Measurements from ENCODE around the gene CADM2.
"Not testable (repeated sequence)": the region's sequence is repeated elsewhere in the genome, so short reads cannot be mapped to it uniquely, and the experiment has no call there.

The CADM2 gene

GRCh38 chr3:85074003-85074402 is 115.2 kb downstream of the CADM2 start:
- no peak for FAIRE-seq
- TF ChIP-seq POLR2A (IDR thresholded peaks at IDR 0.05; ENCODE audit: low read depth, low read length) = no peak
- DNase-seq (ENCODE audit: insufficient read length, low spot score) = no peak

GRCh38 chr3:85075663-85076062 is 116.9 kb downstream of the CADM2 start:
- no peak for TF ChIP-seq POLR2A (IDR thresholded peaks at IDR 0.05; ENCODE audit: low read depth, low read length)
- FAIRE-seq (no peak), DNase-seq (ENCODE audit: insufficient read length, low spot score) (no peak)

GRCh38 chr3:85077018-85077417 is 118.2 kb downstream of the CADM2 start:
- no peak for TF ChIP-seq POLR2A (IDR thresholded peaks at IDR 0.05; ENCODE audit: low read depth, low read length)
- FAIRE-seq (no peak), DNase-seq (ENCODE audit: insufficient read length, low spot score) (no peak)

- FAIRE-seq = no peak
- no peak for TF ChIP-seq POLR2A (IDR thresholded peaks at IDR 0.05; ENCODE audit: low read depth, low read length)
- DNase-seq (ENCODE audit: insufficient read length, low spot score) = no peak
These were observed 122.6 kb downstream of the CADM2 start for GRCh38 chr3:85081191-85081906.

- no peak for TF ChIP-seq POLR2A (IDR thresholded peaks at IDR 0.05; ENCODE audit: low read depth, low read length)
- DNase-seq (ENCODE audit: insufficient read length, low spot score) (no peak), FAIRE-seq (no peak)
These were observed 131.7 kb downstream of the CADM2 start for GRCh38 chr3:85090495-85090894.

- FAIRE-seq (no peak), DNase-seq (ENCODE audit: insufficient read length, low spot score) (no peak)
- TF ChIP-seq POLR2A (IDR thresholded peaks at IDR 0.05; ENCODE audit: low read depth, low read length) = no peak
These were observed 141.5 kb downstream of the CADM2 start for GRCh38 chr3:85100316-85100715.

GRCh38 chr3:85102781-85103180 is 144.0 kb downstream of the CADM2 start:
- FAIRE-seq = no peak
- TF ChIP-seq POLR2A (IDR thresholded peaks at IDR 0.05; ENCODE audit: low read depth, low read length) = no peak
- DNase-seq (ENCODE audit: insufficient read length, low spot score) = no peak

GRCh38 chr3:85110393-85110792 is 151.6 kb downstream of the CADM2 start:
- TF ChIP-seq POLR2A (IDR thresholded peaks at IDR 0.05; ENCODE audit: low read depth, low read length) = no peak
- DNase-seq (ENCODE audit: insufficient read length, low spot score) (no peak), FAIRE-seq (no peak)

- no peak for TF ChIP-seq POLR2A (IDR thresholded peaks at IDR 0.05; ENCODE audit: low read depth, low read length)
- FAIRE-seq = no peak
- DNase-seq (ENCODE audit: insufficient read length, low spot score) = no peak
These were observed 162.1 kb downstream of the CADM2 start for GRCh38 chr3:85120879-85121278.

- not testable (repeated sequence) for DNase-seq (ENCODE audit: insufficient read length, low spot score); FAIRE-seq
These were observed 174.1 kb downstream of the CADM2 start for GRCh38 chr3:85132864-85133263.

GRCh38 chr3:85133691-85134420 is 175.1 kb downstream of the CADM2 start:
- not testable (repeated sequence) for FAIRE-seq; DNase-seq (ENCODE audit: insufficient read length, low spot score)

- no peak for TF ChIP-seq POLR2A (IDR thresholded peaks at IDR 0.05; ENCODE audit: low read depth, low read length)
- DNase-seq (ENCODE audit: insufficient read length, low spot score) = no peak
- no peak for FAIRE-seq
These were observed 183.8 kb downstream of the CADM2 start for GRCh38 chr3:85142626-85143025.

GRCh38 chr3:85148036-85148435 is 189.2 kb downstream of the CADM2 start:
- no peak for FAIRE-seq
- no peak for DNase-seq (ENCODE audit: insufficient read length, low spot score)
- TF ChIP-seq POLR2A (IDR thresholded peaks at IDR 0.05; ENCODE audit: low read depth, low read length) = no peak

GRCh38 chr3:85151555-85151954 is 192.8 kb downstream of the CADM2 start:
- DNase-seq (ENCODE audit: insufficient read length, low spot score) (no peak), FAIRE-seq (no peak)
- no peak for TF ChIP-seq POLR2A (IDR thresholded peaks at IDR 0.05; ENCODE audit: low read depth, low read length)

GRCh38 chr3:85153279-85153678 is 194.5 kb downstream of the CADM2 start:
- not testable (repeated sequence) for FAIRE-seq; DNase-seq (ENCODE audit: insufficient read length, low spot score)

Measured in H54 (cell line).